Lung (tissue), 12 donors: ENCODE results near the gene UGDH. TPM values are rescaled to one million over a fixed set of nuclear protein-coding genes. Genes with fewer than 3 reads are reported as not detected.
"Not testable (repeated sequence)": the region's sequence is repeated elsewhere in the genome, so short reads cannot be mapped to it uniquely, and the experiment has no call there.

ENCODE experiments used
- ATAC-seq: fragments of 200-7000 bp; cut with Tn5 transposase; one replicate; pipeline ENCODE4 v1.9.1; 2020; ENCODE audit warnings: moderate number of reproducible peaks; ENCODE audit not compliant: insufficient read depth, low FRiP score
- DNase-seq, 3 donors: peaks; one replicate each; pipeline ENCODE4 v3.0.0-alpha.2; 2013 to 2017
- H3K27ac ChIP-seq, 2 donors: one replicate each; pipeline ENCODE4 v1.5.1; 2013; ENCODE audit warnings: mild to moderate bottlenecking in 2 of 2, moderate library complexity in 2 of 2, control low read depth in 1 of 2, inconsistent platforms in 1 of 2, low read depth in 1 of 2, low read length in 1 of 2
- H3K27me3 ChIP-seq, 3 donors: one replicate each; pipeline ENCODE4 v1.5.1; 2013; ENCODE audit warnings: low read length in 2 of 3; ENCODE audit not compliant: control insufficient read depth in 3 of 3, insufficient read depth in 3 of 3
- H3K36me3 ChIP-seq, 4 donors: one replicate each; pipeline ENCODE4 v1.5.1; 2013; ENCODE audit warnings: low read length in 4 of 4, mild to moderate bottlenecking in 1 of 4, moderate library complexity in 1 of 4; ENCODE audit not compliant: control insufficient read depth in 4 of 4, insufficient read depth in 4 of 4
- H3K4me1 ChIP-seq, 5 donors: one replicate each; pipeline ENCODE4 v1.5.1; 2013; ENCODE audit warnings: low read length in 5 of 5, mild to moderate bottlenecking in 2 of 5, moderate library complexity in 1 of 5; ENCODE audit not compliant: control insufficient read depth in 5 of 5, insufficient read depth in 5 of 5
- H3K4me3 ChIP-seq: one replicate; pipeline ENCODE4 v1.5.1; 2013; ENCODE audit warnings: mild to moderate bottlenecking, control low read depth, moderate library complexity
- H3K9ac ChIP-seq, 2 donors: one replicate each; pipeline ENCODE4 v1.5.1; 2013; ENCODE audit warnings: low read length in 2 of 2, control low read depth in 1 of 2; ENCODE audit not compliant: insufficient read depth in 1 of 2
- H3K9me3 ChIP-seq, 4 donors: one replicate each; pipeline ENCODE4 v1.5.1; 2013; ENCODE audit warnings: low read length in 3 of 4, mild to moderate bottlenecking in 1 of 4, moderate library complexity in 1 of 4; ENCODE audit not compliant: control insufficient read depth in 4 of 4, insufficient read depth in 3 of 4
- CTCF ChIP-seq: IDR thresholded peaks from 2 replicates; pipeline ENCODE4 v1.5.1; 2012; ENCODE audit warnings: mild to moderate bottlenecking; ENCODE audit errors: control extremely low read depth, extremely low read depth
- WGBS, 2 donors: extraction: QIAGEN DNeasy Blood & Tissue Kit; methylation state at CpG; one replicate each; pipeline ENCODE4 v1.1.7; 2013; 5-methylcytosine and 5-hydroxymethylcytosine counted together
- polyA plus RNA-seq, 2 donors: library from polyadenylated mRNA; stranded (reverse); fragments of 200-250 nt; gene quantifications; one replicate each; pipeline ENCODE4 v1.2.1, GENCODE V29; 2013
- total RNA-seq, 2 donors: library from RNA; depleted of rRNA in 1 of 2; stranded (reverse); fragments of >200 nt in 1 of 2; gene quantifications; one replicate each; pipeline ENCODE4 v1.2.1, GENCODE V29; 2014 to 2021
- donor health status: control.
- donor health status: control.
- donor health status: Bipolar disorder and iron deficiency.
- donor health status: healthy.
- donor health status: DM: yes; HTN: yes; CAD: no.

The UGDH gene
- total and polyA plus RNA-seq, 4 donors: 13.4 to 69.1 (median 36.6) TPM

GRCh38 chr4:39521253-39521919 lies 5.9 kb downstream of the UGDH start:
- H3K27me3 ChIP-seq: no peaks in the 10 kb centered on the region
- DNase-seq: peak in 2 of 3 donors; percentile 26
- peaks cover 0 to 22% (median 0%) of the 10 kb centered on the region in 5 donors for H3K4me1 ChIP-seq
- no peak overlapping the region for H3K4me3 ChIP-seq
- peaks cover 0 to 23% (median 3%) of the 10 kb centered on the region in 4 donors for H3K36me3 ChIP-seq
- H3K9me3 ChIP-seq: no peaks in the 10 kb centered on the region
- H3K27ac ChIP-seq: no peak overlapping the region
- peak overlapping the region in 1 of 2 donors; percentile 32 for H3K9ac ChIP-seq
- no peak for TF ChIP-seq CTCF
- ATAC-seq: no peak
- 82 to 89% methylated on average over 5 of the region's 5 CpGs for WGBS, 2 donors

- H3K4me3 ChIP-seq: no peak overlapping the region
- H3K36me3 ChIP-seq: peaks cover 0 to 23% (median 4%) of the 10 kb centered on the region in 4 donors
- TF ChIP-seq CTCF: no peak
- ATAC-seq: no peak
- peaks cover 0 to 7% (median 0%) of the 10 kb centered on the region in 5 donors for H3K4me1 ChIP-seq
- no peak overlapping the region for H3K27ac ChIP-seq
- no peak for DNase-seq
- WGBS, 2 donors: 90 to 97% methylated on average over 6 of the region's 6 CpGs
- H3K9me3 ChIP-seq: no peaks in the 10 kb centered on the region
- H3K9ac ChIP-seq: no peak overlapping the region
- no peaks in the 10 kb centered on the region for H3K27me3 ChIP-seq
Measured at GRCh38 chr4:39518484-39518883, 8.8 kb downstream of the UGDH start.

- Histone ChIP-seq H3K4me1 (peaks cover 0 to under 1% (median 0%) of the 10 kb centered on the region in 5 donors), H3K27me3 (no peaks in the 10 kb centered on the region), H3K9me3 (no peaks in the 10 kb centered on the region), H3K9ac (no peak overlapping the region), H3K4me3 (no peak overlapping the region), H3K36me3 (peaks cover 4 to 38% (median 9%) of the 10 kb centered on the region in 4 donors), H3K27ac (no peak overlapping the region)
- DNase-seq (no peak), ATAC-seq (no peak)
- 89 to 99% methylated on average over 2 of the region's 2 CpGs for WGBS, 2 donors
- TF ChIP-seq CTCF: no peak
Measured at GRCh38 chr4:39516407-39516966, 10.8 kb downstream of the UGDH start.

- not testable (repeated sequence) for H3K27me3 ChIP-seq, ATAC-seq, H3K4me1 ChIP-seq, DNase-seq, H3K27ac ChIP-seq, H3K4me3 ChIP-seq, H3K9me3 ChIP-seq, H3K9ac ChIP-seq
- WGBS, 2 donors: 96 to 97% methylated on average over 14 of the region's 14 CpGs
- peaks cover 4 to 38% (median 9%) of the 10 kb centered on the region in 4 donors for H3K36me3 ChIP-seq
Measured at GRCh38 chr4:39515669-39516401, 11.4 kb downstream of the UGDH start.
